Glutamatergic neuron (in vitro differentiated cells): ENCODE results near the gene EDNRA. TPM values are rescaled to one million over a fixed set of nuclear protein-coding genes. Genes with fewer than 3 reads are reported as not detected.

Experiments
- DNase-seq: peaks from one replicate; pipeline ENCODE4 v3.0.0; 2022
- H3K27ac Mint-ChIP-seq: one replicate; pipeline ENCODE4 v1.8.0; 2020; ENCODE audit warnings: mild to moderate bottlenecking, mixed read lengths, inconsistent platforms; ENCODE audit not compliant: unreplicated experiment
- H3K27me3 Mint-ChIP-seq: one replicate; pipeline ENCODE4 v1.8.0; 2020; ENCODE audit warnings: mild to moderate bottlenecking, moderate library complexity, mixed read lengths, inconsistent platforms; ENCODE audit not compliant: unreplicated experiment
- H3K36me3 Mint-ChIP-seq: one replicate; pipeline ENCODE4 v1.8.0; 2020; ENCODE audit warnings: mild to moderate bottlenecking, mixed read lengths, inconsistent platforms; ENCODE audit not compliant: unreplicated experiment
- H3K4me1 Mint-ChIP-seq: one replicate; pipeline ENCODE4 v1.8.0; 2020; ENCODE audit warnings: mild to moderate bottlenecking, low read depth, mixed read lengths, inconsistent platforms; ENCODE audit not compliant: unreplicated experiment
- H3K4me3 Mint-ChIP-seq: one replicate; pipeline ENCODE4 v1.8.0; 2020; ENCODE audit warnings: mild to moderate bottlenecking, mixed read lengths, inconsistent platforms; ENCODE audit not compliant: unreplicated experiment
- H3K9me3 Mint-ChIP-seq: one replicate; pipeline ENCODE4 v1.8.0; 2020; ENCODE audit warnings: mild to moderate bottlenecking, moderate library complexity, mixed read lengths, inconsistent platforms; ENCODE audit not compliant: unreplicated experiment
- CTCF ChIP-seq: fragments of 200-600 bp; sonication (generic); IDR thresholded peaks from one replicate; pipeline ENCODE4 v1.5.0; 2021; ENCODE audit not compliant: partially characterized antibody, unreplicated experiment
- total RNA-seq: library from RNA; stranded (reverse); fragmentation: NEBNext Ultra II Directional; extraction: Animal tissue kit (Norgen Biotek cat#: 25700); gene quantifications from one replicate; pipeline ENCODE4 v1.2.1, GENCODE V29; 2021; ENCODE audit not compliant: unreplicated experiment

EDNRA gene
- total RNA-seq, 1 donor from 2014 or later, result not detected

GRCh38 chr4:147550626-147551246 is 69.8 kb downstream of the EDNRA start:
- Mint-ChIP-seq H3K36me3 (peaks cover 9% of the 10 kb centered on the region), H3K4me1 (no peaks in the 10 kb centered on the region), H3K4me3 (no peak overlapping the region), H3K27ac (no peak overlapping the region), H3K27me3 (no peaks in the 10 kb centered on the region), H3K9me3 (peaks cover 3% of the 10 kb centered on the region)
- no peak for DNase-seq
- TF ChIP-seq CTCF, result no peak

GRCh38 chr4:147560625-147561024 is 79.7 kb downstream of the EDNRA start:
- H3K27ac Mint-ChIP-seq, result no peak overlapping the region
- DNase-seq, result no peak
- TF ChIP-seq CTCF, result no peak
- H3K36me3 Mint-ChIP-seq, result no peaks in the 10 kb centered on the region
- peaks cover 1% of the 10 kb centered on the region for H3K27me3 Mint-ChIP-seq
- H3K9me3 Mint-ChIP-seq, result no peaks in the 10 kb centered on the region
- no peak overlapping the region for H3K4me3 Mint-ChIP-seq
- H3K4me1 Mint-ChIP-seq, result no peaks in the 10 kb centered on the region

GRCh38 chr4:147566762-147567161 is 85.9 kb downstream of the EDNRA start:
- no peak for TF ChIP-seq CTCF
- Mint-ChIP-seq H3K27ac (no peak overlapping the region), H3K4me1 (no peaks in the 10 kb centered on the region), H3K36me3 (no peaks in the 10 kb centered on the region), H3K9me3 (no peaks in the 10 kb centered on the region), H3K27me3 (no peaks in the 10 kb centered on the region), H3K4me3 (no peak overlapping the region)
- no peak for DNase-seq

- no peak for TF ChIP-seq CTCF
- no peak for DNase-seq
- Mint-ChIP-seq H3K4me1 (no peaks in the 10 kb centered on the region), H3K27ac (no peak overlapping the region), H3K27me3 (no peaks in the 10 kb centered on the region), H3K9me3 (no peaks in the 10 kb centered on the region), H3K4me3 (no peak overlapping the region), H3K36me3 (no peaks in the 10 kb centered on the region)
These were observed 86.4 kb downstream of the EDNRA start for GRCh38 chr4:147567276-147567675.

- no peak for DNase-seq
- Mint-ChIP-seq H3K9me3 (no peaks in the 10 kb centered on the region), H3K27ac (no peak overlapping the region), H3K27me3 (no peaks in the 10 kb centered on the region), H3K36me3 (no peaks in the 10 kb centered on the region), H3K4me3 (no peak overlapping the region), H3K4me1 (no peaks in the 10 kb centered on the region)
- no peak for TF ChIP-seq CTCF
These were observed 89.7 kb downstream of the EDNRA start for GRCh38 chr4:147570616-147571015.
